SK-N-SH (cell line): ENCODE data around the gene KBTBD2. TPM values are rescaled to one million over a fixed set of nuclear protein-coding genes. Genes with fewer than 3 reads are reported as not detected.
"Not testable (repeated sequence)": the region's sequence is repeated elsewhere in the genome, so short reads cannot be mapped to it uniquely, and the experiment has no call there.

ENCODE experiments used
- CTCF ChIA-PET: fragments of 300-600, 350-600 bp; formaldehyde crosslinking; extraction: SDS; loops from one replicate; lab custom pipeline; 2021; lab: Yijun Ruan, JAX
- POLR2A ChIA-PET: fragments of 350-600 bp; sonication (Branson Sonifier 250); formaldehyde crosslinking; extraction: SDS; loops from one replicate; lab custom pipeline; 2020; ENCODE audit warnings: antibody characterized with exemption, inconsistent platforms; lab: Yijun Ruan, JAX
- DNase-seq: peaks from one replicate; pipeline ENCODE4 v3.0.0; 2012
- H2AFZ ChIP-seq: fragments of 200-600 bp; sonication (generic); 2 replicates; pipeline ENCODE4 v1.8.1; 2016; ENCODE audit warnings: antibody characterized with exemption, mild to moderate bottlenecking, low read depth
- H3F3A ChIP-seq: fragments of 200-600 bp; sonication (generic); replicated peaks from 2 replicates; pipeline ENCODE3; 2016; ENCODE audit warnings: antibody characterized with exemption, mild to moderate bottlenecking; ENCODE audit not compliant: insufficient read depth
- H3K27ac ChIP-seq, 2 experiments: fragments of 200-500 bp in 1 of 2; fragments of 200-600 bp in 1 of 2; sonication (Bioruptor generic) in 1 of 2; sonication (generic), shearing (Covaris generic) in 1 of 2; 2 replicates each; pipeline versions ENCODE4 v1.5.1 to v1.6.1; 2014 to 2016; ENCODE audit warnings: low read depth in 2 of 2, inconsistent platforms in 1 of 2, low read length in 1 of 2, mild to moderate bottlenecking in 1 of 2, mixed read lengths in 1 of 2
- H3K27me3 ChIP-seq: fragments of 200-600 bp; sonication (generic), shearing (Covaris generic); 2 replicates; pipeline ENCODE4 v1.6.1; 2016; ENCODE audit warnings: mixed run types; ENCODE audit not compliant: insufficient read depth
- H3K36me3 ChIP-seq, 2 experiments: fragments of 200-500 bp in 1 of 2; fragments of 200-600 bp in 1 of 2; sonication (Bioruptor generic) in 1 of 2; sonication (generic) in 1 of 2; replicated peaks in 1 of 2; 2 replicates each; pipeline versions ENCODE3 to v1.5.1; 2014 to 2016; ENCODE audit warnings: low read length in 1 of 2, mild to moderate bottlenecking in 1 of 2; ENCODE audit not compliant: insufficient read depth in 2 of 2, control insufficient read depth in 1 of 2
- H3K4me1 ChIP-seq, 2 experiments: fragments of 200-500 bp in 1 of 2; fragments of 200-600 bp in 1 of 2; sonication (Bioruptor generic) in 1 of 2; sonication (generic), shearing (Covaris generic) in 1 of 2; 2 replicates each; pipeline versions ENCODE4 v1.5.1 to v1.6.1; 2014 to 2016; ENCODE audit warnings: low read depth in 1 of 2, low read length in 1 of 2, mixed run types in 1 of 2; ENCODE audit not compliant: insufficient read depth in 2 of 2, control insufficient read depth in 1 of 2
- H3K4me2 ChIP-seq: fragments of 200-600 bp; sonication (generic), shearing (Covaris generic); 2 replicates; pipeline ENCODE4 v1.6.1; 2017; ENCODE audit warnings: mixed run types
- H3K4me3 ChIP-seq, 2 experiments: fragments of 200-500 bp in 1 of 2; fragments of 200-600 bp in 1 of 2; sonication (Bioruptor generic) in 1 of 2; sonication (generic), shearing (Covaris generic) in 1 of 2; 2 replicates each; pipeline versions ENCODE4 v1.5.1 to v1.8.1; 2014 to 2016; ENCODE audit warnings: low read depth in 2 of 2, inconsistent platforms in 1 of 2, low read length in 1 of 2, mild to moderate bottlenecking in 1 of 2, mixed read lengths in 1 of 2, moderate library complexity in 1 of 2
- H3K79me2 ChIP-seq: fragments of 200-600 bp; sonication (generic); 2 replicates; pipeline ENCODE4 v1.8.1; 2017; ENCODE audit warnings: mild to moderate bottlenecking; ENCODE audit not compliant: insufficient read depth
- H3K9ac ChIP-seq: fragments of 200-600 bp; sonication (generic); 2 replicates; pipeline ENCODE4 v1.6.1; 2017; ENCODE audit warnings: mixed run types
- H3K9me2 ChIP-seq: fragments of 200-600 bp; sonication (generic); 2 replicates; pipeline ENCODE4 v1.6.1; 2017; ENCODE audit warnings: mixed run types
- H3K9me3 ChIP-seq: fragments of 200-600 bp; sonication (generic); 2 replicates; pipeline ENCODE4 v1.6.1; 2017; ENCODE audit warnings: mixed run types, mild to moderate bottlenecking, moderate library complexity
- H4K20me1 ChIP-seq: fragments of 200-600 bp; sonication (generic); 2 replicates; pipeline ENCODE4 v1.6.1; 2017; ENCODE audit warnings: mild to moderate bottlenecking, mixed run types; ENCODE audit not compliant: insufficient read depth
- CHD2 ChIP-seq: fragments of 150-350 bp; IDR thresholded peaks from 2 replicates; pipeline ENCODE4 v1.6.1; 2018; ENCODE audit warnings: low read length; ENCODE audit not compliant: partially characterized antibody
- ELF1 ChIP-seq: IDR thresholded peaks from 2 replicates; pipeline ENCODE4 v1.4.0; 2012
- EZH2phosphoT487 ChIP-seq: fragments of 200-600 bp; sonication (generic); IDR thresholded peaks from 2 replicates; pipeline ENCODE4 v1.6.1; 2017; ENCODE audit warnings: low read depth, mixed run types, mild to moderate bottlenecking, antibody characterized with exemption, moderate library complexity, borderline replicate concordance
- FOSL2 ChIP-seq: IDR thresholded peaks from 2 replicates; pipeline ENCODE4 v1.4.0; 2012; ENCODE audit warnings: low read depth, mild to moderate bottlenecking, moderate library complexity, borderline replicate concordance
- GATA2 ChIP-seq: sonication (generic); formaldehyde crosslinking; IDR thresholded peaks from 2 replicates; pipeline ENCODE4 v1.5.0; 2020; ENCODE audit warnings: mild to moderate bottlenecking, missing genetic modification reagents
- IRF3 ChIP-seq: fragments of 150-350 bp; IDR thresholded peaks from 2 replicates; pipeline ENCODE4 v1.6.1; 2016; ENCODE audit warnings: mild to moderate bottlenecking, low read depth, low read length
- JUND ChIP-seq: IDR thresholded peaks from 2 replicates; pipeline ENCODE4 v1.4.0; 2012
- MAX ChIP-seq: IDR thresholded peaks from 2 replicates; pipeline ENCODE4 v1.4.0; 2012; ENCODE audit warnings: low read depth
- MXI1 ChIP-seq: IDR thresholded peaks from 2 replicates; pipeline ENCODE4 v1.6.1; 2012; ENCODE audit warnings: mild to moderate bottlenecking, low read depth, low read length, improper control_type of control experiment
- NFIC ChIP-seq: IDR thresholded peaks from 2 replicates; pipeline ENCODE4 v1.4.0; 2012; ENCODE audit warnings: borderline replicate concordance
- POLR2AphosphoS5 ChIP-seq: IDR thresholded peaks from 2 replicates; pipeline ENCODE4 v1.6.1; 2012; ENCODE audit warnings: low read depth, low read length
- RAD21 ChIP-seq: IDR thresholded peaks from 2 replicates; pipeline ENCODE4 v1.6.1; 2012; ENCODE audit warnings: mild to moderate bottlenecking, low read length
- REST ChIP-seq: IDR thresholded peaks from 2 replicates; pipeline ENCODE4 v1.6.1; 2012; ENCODE audit warnings: mild to moderate bottlenecking, low read depth, low read length, moderate library complexity
- RFX5 ChIP-seq: IDR thresholded peaks from 2 replicates; pipeline ENCODE4 v1.6.1; 2012; ENCODE audit warnings: mild to moderate bottlenecking, improper control_type of control experiment, low read length
- RXRA ChIP-seq: IDR thresholded peaks from 2 replicates; pipeline ENCODE4 v1.4.0; 2012; ENCODE audit warnings: low read depth, mild to moderate bottlenecking, borderline replicate concordance
- SIN3A ChIP-seq: IDR thresholded peaks from 2 replicates; pipeline ENCODE4 v1.6.1; 2012; ENCODE audit warnings: low read depth, mild to moderate bottlenecking, low read length, moderate library complexity, borderline replicate concordance
- TAF1 ChIP-seq: IDR thresholded peaks from 2 replicates; pipeline ENCODE4 v1.6.1; 2012; ENCODE audit warnings: low read depth, mild to moderate bottlenecking, low read length, moderate library complexity, borderline replicate concordance
- TCF12 ChIP-seq: IDR thresholded peaks from 2 replicates; pipeline ENCODE4 v1.4.0; 2012
- TEAD4 ChIP-seq: IDR thresholded peaks from 2 replicates; pipeline ENCODE4 v1.4.0; 2012; ENCODE audit warnings: mild to moderate bottlenecking, borderline replicate concordance; ENCODE audit not compliant: insufficient read depth
- WGBS: methylation state at CpG from one replicate; pipeline ENCODE4 v1.1.6; 2017; ENCODE audit warnings: low lambda C conversion rate; 5-methylcytosine and 5-hydroxymethylcytosine counted together
- polyA plus RNA-seq, 3 experiments: library from polyadenylated mRNA; depleted of rRNA; stranded (reverse); fragments of >200 nt; gene quantifications; 2 replicates each; pipeline ENCODE4 v1.2.3, GENCODE V29; 2012
- TF ChIP-seq, protein P1 (sequence below): IDR thresholded peaks from 2 replicates; pipeline ENCODE4; 2012

Gene KBTBD2
- polyA plus RNA-seq, 1 of the 3 experiments (the other 2 are of a cell fraction): 23.6 TPM

GRCh38 chr7:32879460-32879859 is 12.1 kb downstream of the KBTBD2 start:
- Histone ChIP-seq H4K20me1 (peaks cover 84% of the 10 kb centered on the region), H3K79me2 (peaks cover 100% of the 10 kb centered on the region), H3K27me3 (no peaks in the 10 kb centered on the region), H3K36me3 (peaks cover 7 to 46% of the 10 kb centered on the region in 2 experiments), H2AFZ (no peak overlapping the region), H3K4me3 (no peak overlapping the region), H3K9me2 (no peaks in the 10 kb centered on the region), H3F3A (peaks cover 41% of the 10 kb centered on the region), H3K4me2 (no peak overlapping the region), H3K27ac (peak overlapping the region; percentile 12 to 60; a peak in 2 of 4 replicates), H3K9me3 (no peaks in the 10 kb centered on the region), H3K9ac (no peak overlapping the region), H3K4me1 (peaks cover 2 to 30% of the 10 kb centered on the region in 2 experiments; a peak in 3 of 4 replicates)
- CTCF ChIA-PET: interaction anchor here (3.3 kb wide), 1 partner anchor 33 kb away, joined by 15 read pairs; no protein-coding TSS in a partner anchor
- POLR2A ChIA-PET: no interaction called here
- TF ChIP-seq MXI1 (no peak), RAD21 (no peak), MAX (no peak), IRF3 (no peak), RFX5 (no peak), EZH2phosphoT487 (no peak), JUND (no peak), POLR2AphosphoS5 (no peak), NFIC (no peak), FOSL2 (no peak), SIN3A (no peak), TEAD4 (no peak), ELF1 (no peak), TCF12 (no peak), TAF1 (no peak), RXRA (no peak), GATA2 (CRISPR knock-in tag) (no peak), REST (no peak), CHD2 (no peak)
- TF ChIP-seq, protein P1, sequence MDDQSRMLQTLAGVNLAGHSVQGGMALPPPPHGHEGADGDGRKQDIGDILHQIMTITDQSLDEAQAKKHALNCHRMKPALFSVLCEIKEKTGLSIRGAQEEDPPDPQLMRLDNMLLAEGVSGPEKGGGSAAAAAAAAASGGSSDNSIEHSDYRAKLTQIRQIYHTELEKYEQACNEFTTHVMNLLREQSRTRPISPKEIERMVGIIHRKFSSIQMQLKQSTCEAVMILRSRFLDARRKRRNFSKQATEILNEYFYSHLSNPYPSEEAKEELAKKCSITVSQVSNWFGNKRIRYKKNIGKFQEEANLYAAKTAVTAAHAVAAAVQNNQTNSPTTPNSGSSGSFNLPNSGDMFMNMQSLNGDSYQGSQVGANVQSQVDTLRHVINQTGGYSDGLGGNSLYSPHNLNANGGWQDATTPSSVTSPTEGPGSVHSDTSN: no peak
- no peak for DNase-seq
- 73% methylated on average over 2 of the region's 2 CpGs for WGBS

DNA sequence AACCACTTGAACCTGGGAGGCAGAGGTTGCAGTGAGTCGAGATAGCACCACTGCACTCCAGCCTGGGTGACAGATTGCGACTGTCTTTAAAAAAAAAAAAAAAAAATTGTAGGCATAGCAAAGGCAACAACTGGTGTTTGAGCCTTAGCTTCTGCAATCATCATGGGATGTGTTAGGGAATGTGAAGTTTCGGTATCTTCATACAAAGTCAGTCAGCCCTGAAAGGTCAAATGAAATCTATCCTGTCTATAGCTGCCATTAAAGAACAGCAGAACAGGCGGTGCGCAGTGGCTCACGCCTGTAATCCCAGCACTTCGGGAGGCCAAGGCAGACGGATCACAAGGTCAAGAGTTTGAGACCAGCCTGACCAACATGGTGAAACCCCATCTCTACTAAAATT is 13.5 kb downstream of the KBTBD2 start:
- CTCF ChIA-PET: interaction anchor here (2.3 to 3.3 kb wide), 2 partner anchors 17 to 31 kb away, joined by 6 to 15 read pairs; no protein-coding TSS in a partner anchor
- Histone ChIP-seq H3F3A (peaks cover 34% of the 10 kb centered on the region), H3K36me3 (peaks cover 10 to 57% of the 10 kb centered on the region in 2 experiments), H4K20me1 (peaks cover 69% of the 10 kb centered on the region), H3K79me2 (peaks cover 99% of the 10 kb centered on the region), H3K4me1 (peaks cover 2 to 30% of the 10 kb centered on the region in 2 experiments; a peak in 3 of 4 replicates)
- H3K27me3 ChIP-seq, H3K4me2 ChIP-seq, H3K27ac ChIP-seq, H3K4me3 ChIP-seq, POLR2A ChIA-PET, H3K9me3 ChIP-seq, H2AFZ ChIP-seq, H3K9me2 ChIP-seq, H3K9ac ChIP-seq, DNase-seq: not testable (repeated sequence)
- WGBS: 91% methylated on average over 8 of the region's 8 CpGs
